ENCODE data around the gene RASL10B. TPM values are rescaled to one million over a fixed set of nuclear protein-coding genes. Genes with fewer than 3 reads are reported as not detected.
"Not testable (repeated sequence)": the region's sequence is repeated elsewhere in the genome, so short reads cannot be mapped to it uniquely, and the experiment has no call there.

Gene RASL10B
- polyA plus RNA-seq, 1 donor from 2014 or later = 10.7 TPM

DNA sequence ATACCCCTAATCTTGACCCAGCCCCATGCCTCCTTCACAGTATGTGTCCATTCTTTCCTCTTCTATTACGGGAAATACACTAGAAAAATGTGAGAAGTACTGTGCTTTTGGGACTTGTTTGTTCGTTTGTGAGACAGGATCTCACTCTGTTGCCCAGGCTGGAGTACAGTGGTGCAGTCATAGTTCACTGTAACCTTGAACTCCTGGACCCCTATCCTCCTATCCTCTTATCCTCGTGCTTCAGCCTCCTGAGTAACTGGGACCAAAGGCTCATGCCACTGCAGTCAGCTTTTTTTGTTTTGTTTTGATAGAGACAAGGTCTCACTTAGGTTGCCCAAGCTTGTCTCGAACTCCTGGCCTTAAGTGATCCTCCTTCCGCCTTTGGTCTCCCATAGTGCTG is 29.9 kb upstream of the RASL10B start:
- no peaks in the 10 kb centered on the region for H3K79me2 ChIP-seq (replicated peaks; ENCODE audit: insufficient read depth, low read length)

DNA sequence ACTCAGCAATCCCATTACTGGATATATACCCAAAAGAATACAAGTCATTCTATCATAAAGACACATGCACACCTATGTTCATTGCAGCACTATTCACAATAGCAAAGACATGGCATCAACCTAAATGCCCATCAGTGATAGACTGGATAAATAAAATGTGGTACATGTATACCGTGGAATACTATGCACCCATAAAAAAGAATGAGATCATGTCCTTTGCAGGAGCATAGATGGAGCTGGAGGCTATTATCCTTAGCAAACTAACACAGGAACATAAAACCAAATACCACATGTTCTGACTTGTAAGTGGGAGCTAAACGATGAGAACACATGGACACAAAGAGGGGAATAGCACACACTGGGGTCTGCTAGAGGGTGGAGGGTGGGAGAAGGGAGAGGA is 28.1 kb upstream of the RASL10B start:
- not testable (repeated sequence) for H2AFZ ChIP-seq (ENCODE audit: low read depth, low read length); H3K4me3 ChIP-seq (ENCODE audit: low read length); H3F3A ChIP-seq (ENCODE audit: insufficient read depth, low read length, poor library complexity, severe bottlenecking); H3K36me3 ChIP-seq (ENCODE audit: insufficient read depth, low read length); H3K4me2 ChIP-seq (ENCODE audit: low read length); H3K9me3 ChIP-seq (ENCODE audit: low read length); H3K27me3 ChIP-seq (ENCODE audit: insufficient read depth, low read depth, low read length); H4K20me1 ChIP-seq (ENCODE audit: insufficient read depth); H3K27ac ChIP-seq (ENCODE audit: low read length); H3K79me2 ChIP-seq (replicated peaks; ENCODE audit: insufficient read depth, low read length); H3K9ac ChIP-seq (ENCODE audit: low read length); H3K9me2 ChIP-seq (ENCODE audit: insufficient read depth, low read length)

More for the DNA sequence above, 29.9 kb upstream of the RASL10B start:
- H3K36me3 ChIP-seq (ENCODE audit: insufficient read depth, low read length) = no peaks in the 10 kb centered on the region
- TF ChIP-seq EP300 (conservative IDR thresholded peaks at IDR 0.05; ENCODE audit: poor library complexity, severe bottlenecking) = no peak
- no peak for TF ChIP-seq TAF1 (IDR thresholded peaks at IDR 0.05; ENCODE audit: low read depth)
- H3K27me3 ChIP-seq (ENCODE audit: insufficient read depth, low read depth, low read length) = no peaks in the 10 kb centered on the region
- no peak overlapping the region for H3K9ac ChIP-seq (ENCODE audit: low read length)
- H3K27ac ChIP-seq (ENCODE audit: low read length) = no peak overlapping the region
- H3K9me2 ChIP-seq (ENCODE audit: insufficient read depth, low read length) = no peaks in the 10 kb centered on the region
- no peak overlapping the region for H3K4me2 ChIP-seq (ENCODE audit: low read length)
- H2AFZ ChIP-seq (ENCODE audit: low read depth, low read length) = no peak overlapping the region
- H3K4me3 ChIP-seq (ENCODE audit: low read length) = no peak overlapping the region
- no peaks in the 10 kb centered on the region for H3F3A ChIP-seq (ENCODE audit: insufficient read depth, low read length, poor library complexity, severe bottlenecking)
- H3K9me3 ChIP-seq (ENCODE audit: low read length) = no peaks in the 10 kb centered on the region
- no peaks in the 10 kb centered on the region for H4K20me1 ChIP-seq (ENCODE audit: insufficient read depth)

DNA sequence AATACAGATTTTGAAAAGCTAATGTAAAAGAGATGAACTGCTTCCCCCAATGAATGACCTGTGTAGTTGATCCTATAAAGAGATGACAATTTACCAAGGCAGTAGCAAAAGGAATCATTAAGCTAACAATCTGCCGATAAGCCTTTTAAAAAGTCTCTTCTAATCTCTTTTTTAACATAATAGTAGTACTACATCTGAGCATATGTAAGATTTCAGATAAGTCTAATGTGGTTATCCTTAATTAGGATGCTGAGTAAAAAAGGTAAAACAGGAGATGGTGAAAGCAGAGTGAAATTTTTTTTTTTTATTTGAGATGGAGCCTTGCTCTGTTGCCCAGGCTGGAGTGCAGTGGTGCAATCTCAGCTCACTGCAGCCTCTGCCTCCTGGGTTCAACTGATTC is 26.2 kb upstream of the RASL10B start:
- Histone ChIP-seq H3K9me2 (ENCODE audit: insufficient read depth, low read length) (no peaks in the 10 kb centered on the region), H3K36me3 (ENCODE audit: insufficient read depth, low read length) (no peaks in the 10 kb centered on the region), H3K4me2 (ENCODE audit: low read length) (no peak overlapping the region), H3K9me3 (ENCODE audit: low read length) (no peaks in the 10 kb centered on the region), H3K79me2 (replicated peaks; ENCODE audit: insufficient read depth, low read length) (no peaks in the 10 kb centered on the region), H3K4me3 (ENCODE audit: low read length) (no peak overlapping the region), H3F3A (ENCODE audit: insufficient read depth, low read length, poor library complexity, severe bottlenecking) (no peaks in the 10 kb centered on the region), H3K9ac (ENCODE audit: low read length) (no peak overlapping the region), H3K27me3 (ENCODE audit: insufficient read depth, low read depth, low read length) (no peaks in the 10 kb centered on the region), H4K20me1 (ENCODE audit: insufficient read depth) (no peaks in the 10 kb centered on the region), H3K27ac (ENCODE audit: low read length) (no peak overlapping the region), H2AFZ (ENCODE audit: low read depth, low read length) (no peak overlapping the region)
- no peak for TF ChIP-seq POLR2AphosphoS5 (IDR thresholded peaks at IDR 0.05)
- TF ChIP-seq, protein P1, sequence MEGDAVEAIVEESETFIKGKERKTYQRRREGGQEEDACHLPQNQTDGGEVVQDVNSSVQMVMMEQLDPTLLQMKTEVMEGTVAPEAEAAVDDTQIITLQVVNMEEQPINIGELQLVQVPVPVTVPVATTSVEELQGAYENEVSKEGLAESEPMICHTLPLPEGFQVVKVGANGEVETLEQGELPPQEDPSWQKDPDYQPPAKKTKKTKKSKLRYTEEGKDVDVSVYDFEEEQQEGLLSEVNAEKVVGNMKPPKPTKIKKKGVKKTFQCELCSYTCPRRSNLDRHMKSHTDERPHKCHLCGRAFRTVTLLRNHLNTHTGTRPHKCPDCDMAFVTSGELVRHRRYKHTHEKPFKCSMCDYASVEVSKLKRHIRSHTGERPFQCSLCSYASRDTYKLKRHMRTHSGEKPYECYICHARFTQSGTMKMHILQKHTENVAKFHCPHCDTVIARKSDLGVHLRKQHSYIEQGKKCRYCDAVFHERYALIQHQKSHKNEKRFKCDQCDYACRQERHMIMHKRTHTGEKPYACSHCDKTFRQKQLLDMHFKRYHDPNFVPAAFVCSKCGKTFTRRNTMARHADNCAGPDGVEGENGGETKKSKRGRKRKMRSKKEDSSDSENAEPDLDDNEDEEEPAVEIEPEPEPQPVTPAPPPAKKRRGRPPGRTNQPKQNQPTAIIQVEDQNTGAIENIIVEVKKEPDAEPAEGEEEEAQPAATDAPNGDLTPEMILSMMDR (IDR thresholded peaks at IDR 0.05; ENCODE audit: poor library complexity, severe bottlenecking) = no peak
- TF ChIP-seq TAF1 (IDR thresholded peaks at IDR 0.05; ENCODE audit: low read depth) = no peak
- TF ChIP-seq SMC3 (conservative IDR thresholded peaks at IDR 0.05; ENCODE audit: poor library complexity) = no peak
- TF ChIP-seq, protein P2, sequence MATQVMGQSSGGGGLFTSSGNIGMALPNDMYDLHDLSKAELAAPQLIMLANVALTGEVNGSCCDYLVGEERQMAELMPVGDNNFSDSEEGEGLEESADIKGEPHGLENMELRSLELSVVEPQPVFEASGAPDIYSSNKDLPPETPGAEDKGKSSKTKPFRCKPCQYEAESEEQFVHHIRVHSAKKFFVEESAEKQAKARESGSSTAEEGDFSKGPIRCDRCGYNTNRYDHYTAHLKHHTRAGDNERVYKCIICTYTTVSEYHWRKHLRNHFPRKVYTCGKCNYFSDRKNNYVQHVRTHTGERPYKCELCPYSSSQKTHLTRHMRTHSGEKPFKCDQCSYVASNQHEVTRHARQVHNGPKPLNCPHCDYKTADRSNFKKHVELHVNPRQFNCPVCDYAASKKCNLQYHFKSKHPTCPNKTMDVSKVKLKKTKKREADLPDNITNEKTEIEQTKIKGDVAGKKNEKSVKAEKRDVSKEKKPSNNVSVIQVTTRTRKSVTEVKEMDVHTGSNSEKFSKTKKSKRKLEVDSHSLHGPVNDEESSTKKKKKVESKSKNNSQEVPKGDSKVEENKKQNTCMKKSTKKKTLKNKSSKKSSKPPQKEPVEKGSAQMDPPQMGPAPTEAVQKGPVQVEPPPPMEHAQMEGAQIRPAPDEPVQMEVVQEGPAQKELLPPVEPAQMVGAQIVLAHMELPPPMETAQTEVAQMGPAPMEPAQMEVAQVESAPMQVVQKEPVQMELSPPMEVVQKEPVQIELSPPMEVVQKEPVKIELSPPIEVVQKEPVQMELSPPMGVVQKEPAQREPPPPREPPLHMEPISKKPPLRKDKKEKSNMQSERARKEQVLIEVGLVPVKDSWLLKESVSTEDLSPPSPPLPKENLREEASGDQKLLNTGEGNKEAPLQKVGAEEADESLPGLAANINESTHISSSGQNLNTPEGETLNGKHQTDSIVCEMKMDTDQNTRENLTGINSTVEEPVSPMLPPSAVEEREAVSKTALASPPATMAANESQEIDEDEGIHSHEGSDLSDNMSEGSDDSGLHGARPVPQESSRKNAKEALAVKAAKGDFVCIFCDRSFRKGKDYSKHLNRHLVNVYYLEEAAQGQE (IDR thresholded peaks at IDR 0.05; ENCODE audit: borderline replicate concordance) = no peak
- TF ChIP-seq EZH2 (IDR thresholded peaks at IDR 0.05; ENCODE audit: borderline replicate concordance, insufficient read depth, low read length, poor library complexity, severe bottlenecking) = no peak
- no peak for TF ChIP-seq EP300 (conservative IDR thresholded peaks at IDR 0.05; ENCODE audit: poor library complexity, severe bottlenecking)
- no peak for TF ChIP-seq MXI1 (conservative IDR thresholded peaks at IDR 0.05; ENCODE audit: poor library complexity, severe bottlenecking)
- TF ChIP-seq RAD21 (conservative IDR thresholded peaks at IDR 0.05) = no peak

All from neural cell (in vitro differentiated cells).